ENCODE results near the gene BRD7. TPM values are rescaled to one million over a fixed set of nuclear protein-coding genes. Genes with fewer than 3 reads are reported as not detected.

Gene BRD7
- total and polyA plus RNA-seq, 2 of the 13 experiments (the other 11 are each of a cell fraction or from before 2014, with no cell fraction given) = 82.3 to 149 TPM

- Histone ChIP-seq H3K4me1 (ENCODE audit: insufficient read depth, low read length) (peaks cover 49% of the 10 kb centered on the region), H2AFZ (ENCODE audit: low read length) (no peak overlapping the region), H3K9me3 (ENCODE audit: low read length) (no peaks in the 10 kb centered on the region), H3K9ac (ENCODE audit: insufficient read depth, low read depth, low read length) (no peak overlapping the region), H4K20me1 (ENCODE audit: insufficient read depth, low read length) (no peaks in the 10 kb centered on the region), H3K27me3 (ENCODE audit: control insufficient read depth in 1 of 2, insufficient read depth in 2 of 2, low read length in 2 of 2) (peaks cover 0 to 20% of the 10 kb centered on the region in 2 experiments; a peak in 2 of 5 replicates), H3K36me3 (replicated peaks in 1 of 2; ENCODE audit: control insufficient read depth in 1 of 2, insufficient read depth in 2 of 2, low read length in 2 of 2) (no peaks in the 10 kb centered on the region), H3K4me2 (ENCODE audit: low read depth, low read length) (no peak overlapping the region), H3K27ac (ENCODE audit: extremely low read length, insufficient read depth, low read length) (no peak overlapping the region), H3K4me3 (replicated peaks in 1 of 3; ENCODE audit: insufficient read depth in 1 of 3, low read depth in 2 of 3, low read length in 3 of 3) (no peak overlapping the region), H3K79me2 (ENCODE audit: insufficient read depth, low read length) (no peaks in the 10 kb centered on the region)
- no peak for ATAC-seq
- in situ Hi-C loops (cut with HindIII; ENCODE audit: extremely low pct_ligation_motif_present, low pct_unique_long_range_greater_than_20kb) (no loop called here), intact Hi-C loops (cut with micrococcal nuclease; ENCODE audit: unreplicated experiment) (no loop called here)
- ChIA-PET POLR2A (no interaction called here), CTCF (ENCODE audit: low intra/inter-chr PET ratio, low total read pairs) (no interaction called here)
- BruUV-seq (replicated peaks) = no TSS peak
- no peak for DNase-seq (ENCODE audit: low spot score)
- FAIRE-seq = no peak
- TF ChIP-seq ATF7 (IDR thresholded peaks at IDR 0.05) (no peak), ATF7 (CRISPR knock-in tag; IDR thresholded peaks at IDR 0.05) (no peak), IRF2 (CRISPR knock-in tag; IDR thresholded peaks at IDR 0.05) (no peak), REST (IDR thresholded peaks at IDR 0.05; ENCODE audit: borderline replicate concordance in 1 of 2, low read depth in 1 of 2, low read length in 2 of 2) (no peak), ZNF768 (CRISPR knock-in tag; IDR thresholded peaks at IDR 0.05) (peak; percentile 10; the same call in 1 of the 2 replicates), GABPA (IDR thresholded peaks at IDR 0.05; ENCODE audit: low read depth, low read length) (0 out of 2 replicates have a peak, but pooled peaks have one; percentile 8), GABPA (CRISPR knock-in tag; IDR thresholded peaks at IDR 0.05; ENCODE audit: low read depth) (no peak)
- WGBS (ENCODE audit: low lambda C conversion rate) = 66% methylated on average over 9 of the region's 18 CpGs
These were observed 60.4 kb downstream of the BRD7 start for GRCh38 chr16:50308237-50308965.

All from HepG2 (cell line).